Breast epithelium (tissue), 3 donors: ENCODE results near the gene CENPP.

ENCODE experiments used
- CTCF ChIP-seq, 3 donors: fragments of 450-650 bp; IDR thresholded peaks; one replicate each; pipeline ENCODE4 v1.5.1; 2016 to 2017; ENCODE audit warnings: antibody characterized with exemption in 3 of 3, mild to moderate bottlenecking in 3 of 3, moderate library complexity in 3 of 3
- POLR2A ChIP-seq: fragments of 450-650 bp; IDR thresholded peaks from one replicate; pipeline ENCODE4 v1.6.1; 2016; ENCODE audit warnings: antibody characterized with exemption, mild to moderate bottlenecking, moderate library complexity
- POLR2AphosphoS5 ChIP-seq, 3 donors: sonication (generic); formaldehyde crosslinking; IDR thresholded peaks; one replicate each; pipeline ENCODE4 v1.6.1; 2017; ENCODE audit warnings: antibody characterized with exemption in 3 of 3

GRCh38 chr9:92446536-92446935 is 120.8 kb downstream of the CENPP start:
- TF ChIP-seq CTCF (IDR thresholded peaks at IDR 0.05) (no peak), POLR2A (no peak), POLR2AphosphoS5 (IDR thresholded peaks at IDR 0.05) (no peak)
